H7 (cell line): ENCODE results near the gene RBM38. TPM values are rescaled to one million over a fixed set of nuclear protein-coding genes. Genes with fewer than 3 reads are reported as not detected.

Experiments
- DNase-seq: peaks from one replicate; pipeline ENCODE4 v3.0.0; 2012
- H3K27me3 ChIP-seq: 2 replicates; pipeline ENCODE4 v1.6.0; 2011; ENCODE audit warnings: mild to moderate bottlenecking, low read length; ENCODE audit not compliant: control insufficient read depth, insufficient read depth
- H3K36me3 ChIP-seq: replicated peaks from 2 replicates; pipeline ENCODE4 v1.5.1; 2011; ENCODE audit warnings: low read length; ENCODE audit not compliant: control insufficient read depth, insufficient read depth
- H3K4me3 ChIP-seq: 2 replicates; pipeline ENCODE4 v1.5.1; 2011; ENCODE audit warnings: low read depth, mild to moderate bottlenecking, control low read depth, low read length, moderate library complexity; ENCODE audit not compliant: insufficient read depth
- total RNA-seq: library from RNA; depleted of rRNA; stranded (reverse); fragments of >200 nt; shearing (Covaris generic); gene quantifications from 2 replicates; pipeline ENCODE4 v1.2.3, GENCODE V29; 2014; rRNA removed

Gene RBM38
- total RNA-seq, 1 experiment from 2014 or later: 91.7 TPM

- Histone ChIP-seq H3K27me3 (no peaks in the 10 kb centered on the region), H3K4me3 (no peak overlapping the region), H3K36me3 (no peaks in the 10 kb centered on the region)
- no peak for DNase-seq
Observed at GRCh38 chr20:57458400-57459160, 67.4 kb downstream of the RBM38 start.

Other genes starting within 250 kb of the RBM38 start
- gene BMP7, start 124.8 kb upstream of the RBM38 start, total RNA-seq: 43.9 and 58.4 TPM in 2 replicates
- gene SPO11, start 61.6 kb upstream of the RBM38 start, total RNA-seq: not detected in 2 replicates
- 48.2 and 53.2 TPM in 2 replicates for gene RAE1, start 40.1 kb upstream of the RBM38 start, total RNA-seq
- gene CTCFL, start 133.7 kb downstream of the RBM38 start, total RNA-seq: 8.2 and 14.2 TPM in 2 replicates
- not detected in 2 replicates for gene PCK1, start 169.7 kb downstream of the RBM38 start, total RNA-seq
- not detected in 2 replicates for gene ZBP1, start 229.0 kb downstream of the RBM38 start, total RNA-seq